Astrocyte (in vitro differentiated cells and primary cell): ENCODE measurements around the gene IBA57. TPM values are rescaled to one million over a fixed set of nuclear protein-coding genes. Genes with fewer than 3 reads are reported as not detected.

ENCODE experiments used
- DNase-seq: peaks from one replicate; pipeline ENCODE4 v3.0.0-alpha.2; 2010; ENCODE audit warnings: low read depth
- FAIRE-seq: peaks from 2 replicates; lab custom pipeline; 2011; peaks lifted over from hg19 to GRCh38; lab: Jason Lieb, UNC
- H2AFZ ChIP-seq: 2 replicates; pipeline ENCODE4 v1.6.0; 2012; ENCODE audit warnings: low read depth, low read length, inconsistent platforms
- H3K27ac ChIP-seq: 2 replicates; pipeline ENCODE4 v1.5.1; 2011; ENCODE audit warnings: low read depth, low read length, inconsistent platforms
- H3K27me3 ChIP-seq: 2 replicates; pipeline ENCODE4 v1.6.0; 2011; ENCODE audit warnings: low read length, inconsistent platforms; ENCODE audit not compliant: insufficient read depth
- H3K36me3 ChIP-seq: 2 replicates; pipeline ENCODE4 v1.5.1; 2011; ENCODE audit warnings: low read length, inconsistent platforms; ENCODE audit not compliant: insufficient read depth
- H3K4me1 ChIP-seq: 2 replicates; pipeline ENCODE4 v1.5.1; 2011; ENCODE audit warnings: low read length, inconsistent platforms; ENCODE audit not compliant: insufficient read depth
- H3K4me2 ChIP-seq: 2 replicates; pipeline ENCODE4 v1.6.0; 2012; ENCODE audit warnings: low read length, inconsistent platforms
- H3K4me3 ChIP-seq: 2 replicates; pipeline ENCODE4 v1.5.1; 2011; ENCODE audit warnings: low read depth, mild to moderate bottlenecking, low read length, inconsistent platforms; ENCODE audit not compliant: insufficient read depth
- H3K79me2 ChIP-seq: 2 replicates; pipeline ENCODE4 v1.6.0; 2012; ENCODE audit warnings: mild to moderate bottlenecking, low read length, inconsistent platforms; ENCODE audit not compliant: insufficient read depth
- H3K9ac ChIP-seq: 2 replicates; pipeline ENCODE4 v1.6.0; 2012; ENCODE audit warnings: mild to moderate bottlenecking, low read length, inconsistent platforms
- H3K9me3 ChIP-seq: 2 replicates; pipeline ENCODE4 v1.5.1; 2012; ENCODE audit warnings: low read depth, mild to moderate bottlenecking, low read length, inconsistent platforms; ENCODE audit not compliant: insufficient read depth
- H4K20me1 ChIP-seq: 2 replicates; pipeline ENCODE4 v1.6.0; 2012; ENCODE audit warnings: low read length, inconsistent platforms; ENCODE audit not compliant: insufficient read depth
- H3K27ac Mint-ChIP-seq: one replicate; pipeline ENCODE4 v1.8.0; 2021; ENCODE audit warnings: mild to moderate bottlenecking, mixed read lengths; ENCODE audit not compliant: unreplicated experiment
- H3K27me3 Mint-ChIP-seq: one replicate; pipeline ENCODE4 v1.8.0; 2021; ENCODE audit warnings: low read depth, mixed read lengths; ENCODE audit not compliant: unreplicated experiment
- H3K36me3 Mint-ChIP-seq: one replicate; pipeline ENCODE4 v1.8.0; 2021; ENCODE audit warnings: low read depth, mixed read lengths; ENCODE audit not compliant: unreplicated experiment
- H3K4me1 Mint-ChIP-seq: one replicate; pipeline ENCODE4 v1.8.0; 2021; ENCODE audit warnings: low read depth, mixed read lengths; ENCODE audit not compliant: unreplicated experiment
- H3K4me3 Mint-ChIP-seq: one replicate; pipeline ENCODE4 v1.8.0; 2021; ENCODE audit warnings: mild to moderate bottlenecking, moderate library complexity, mixed read lengths; ENCODE audit not compliant: unreplicated experiment
- H3K9me3 Mint-ChIP-seq: one replicate; pipeline ENCODE4 v1.8.0; 2021; ENCODE audit warnings: mild to moderate bottlenecking, mixed read lengths; ENCODE audit not compliant: unreplicated experiment
- CTCF ChIP-seq: IDR thresholded peaks from 2 replicates; pipeline ENCODE4 v1.5.1; 2011; ENCODE audit warnings: low read depth, mild to moderate bottlenecking, inconsistent platforms, low read length, moderate library complexity; ENCODE audit not compliant: insufficient read depth
- EZH2 ChIP-seq: IDR thresholded peaks from 2 replicates; pipeline ENCODE4 v1.6.1; 2012; ENCODE audit warnings: mild to moderate bottlenecking, low read length, inconsistent platforms; ENCODE audit not compliant: insufficient read depth
- total RNA-seq: library from RNA; stranded (reverse); gene quantifications from 2 replicates; pipeline ENCODE4 v1.2.1, GENCODE V29; 2021

IBA57 gene
- total RNA-seq, 1 donor from 2014 or later: 4.9 TPM

- Histone ChIP-seq H3K36me3 (no peaks in the 10 kb centered on the region), H2AFZ (peak overlapping the region; percentile 26), H3K79me2 (peaks cover 10% of the 10 kb centered on the region), H3K9me3 (peaks cover 3% of the 10 kb centered on the region), H3K4me3 (no peak overlapping the region), H3K9ac (peak overlapping the region; percentile 58), H3K4me1 (peaks cover 28% of the 10 kb centered on the region), H4K20me1 (no peaks in the 10 kb centered on the region), H3K27me3 (peaks cover 7% of the 10 kb centered on the region), H3K27ac (peak overlapping the region; percentile 63), H3K4me2 (peak overlapping the region; percentile 57)
- H3K9me3 Mint-ChIP-seq: peaks cover 2% of the 10 kb centered on the region
- no peak for TF ChIP-seq CTCF
- TF ChIP-seq EZH2: no peak
- FAIRE-seq (no peak), DNase-seq (peak; percentile 16)
- H3K4me3 Mint-ChIP-seq: no peak overlapping the region
- peaks cover 3% of the 10 kb centered on the region for H3K27me3 Mint-ChIP-seq
- peaks cover 5% of the 10 kb centered on the region for H3K4me1 Mint-ChIP-seq
- H3K27ac Mint-ChIP-seq: no peak overlapping the region
- H3K36me3 Mint-ChIP-seq: peaks cover 2% of the 10 kb centered on the region
Measured at GRCh38 chr1:228162286-228163006, 3.2 kb upstream of the IBA57 start.

DNA sequence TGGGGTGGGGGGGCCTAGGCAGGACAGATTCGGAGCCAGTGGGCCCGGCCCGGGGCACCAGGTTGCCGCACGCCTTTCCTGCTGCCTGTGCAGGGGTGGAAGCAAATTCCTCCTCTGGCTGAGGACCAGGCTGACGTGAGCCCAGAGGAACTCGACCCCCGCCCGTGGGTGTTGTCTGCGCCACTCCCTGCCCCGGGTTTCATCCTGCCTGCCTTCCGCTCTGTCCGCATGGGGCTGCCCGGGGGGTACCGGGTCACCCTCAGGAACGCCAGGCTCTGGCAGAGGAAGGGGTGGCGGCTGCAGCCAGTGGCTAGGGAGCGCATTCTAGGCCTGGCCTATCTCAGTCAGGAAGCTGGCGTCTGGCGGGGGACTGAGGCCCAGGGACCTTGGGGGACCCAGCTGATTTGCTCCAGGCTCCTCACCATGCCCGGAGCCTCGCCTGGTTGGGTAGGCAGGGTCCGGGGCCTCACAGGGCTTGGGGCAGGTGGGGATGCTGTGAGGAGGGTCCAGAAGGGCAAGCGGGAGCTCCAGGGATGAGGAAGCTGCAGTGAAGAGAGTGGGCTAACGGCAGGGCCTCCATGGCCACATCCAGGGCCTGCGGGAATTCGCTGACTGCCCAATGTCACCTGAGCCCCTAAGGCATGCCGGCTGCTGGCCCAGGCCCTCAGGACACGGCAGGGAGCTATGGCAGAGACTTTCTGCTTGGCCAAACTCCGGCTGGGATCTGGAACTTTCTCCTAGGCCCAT lies 2.4 kb upstream of the IBA57 start:
- DNase-seq: peak; percentile 65
- Histone ChIP-seq H3K27ac (peak overlapping the region; percentile 63), H3K9me3 (peaks cover 2% of the 10 kb centered on the region), H3K4me1 (peaks cover 28% of the 10 kb centered on the region), H3K9ac (peak overlapping the region; percentile 58), H3K4me2 (peak overlapping the region; percentile 57), H3K79me2 (peaks cover 18% of the 10 kb centered on the region), H2AFZ (peak overlapping the region; percentile 26), H3K27me3 (peaks cover 7% of the 10 kb centered on the region), H4K20me1 (no peaks in the 10 kb centered on the region), H3K4me3 (no peak overlapping the region), H3K36me3 (no peaks in the 10 kb centered on the region)
- Mint-ChIP-seq H3K4me1 (peaks cover 5% of the 10 kb centered on the region), H3K27ac (no peak overlapping the region), H3K36me3 (peaks cover 2% of the 10 kb centered on the region), H3K27me3 (peaks cover 3% of the 10 kb centered on the region), H3K4me3 (no peak overlapping the region), H3K9me3 (peaks cover 2% of the 10 kb centered on the region)
- no peak for FAIRE-seq
- TF ChIP-seq CTCF: no peak
- no peak for TF ChIP-seq EZH2
